H1 (cell line): Measurements from ENCODE around the gene TMEM183A. TPM values are rescaled to one million over a fixed set of nuclear protein-coding genes. Genes with fewer than 3 reads are reported as not detected.

Experiments
- BACH1 ChIP-seq: IDR thresholded peaks from 2 replicates; pipeline ENCODE4 v1.6.1; 2012; ENCODE audit warnings: low read length, improper control_type of control experiment
- BCL11A ChIP-seq, 2 experiments: IDR thresholded peaks; one replicate each; pipeline ENCODE4 v1.6.1; 2011; ENCODE audit warnings: low read depth in 2 of 2, low read length in 2 of 2, mild to moderate bottlenecking in 2 of 2
- BRCA1 ChIP-seq: IDR thresholded peaks from 2 replicates; pipeline ENCODE4 v1.6.1; 2012; ENCODE audit warnings: low read depth, low read length, improper control_type of control experiment
- CBX5 ChIP-seq: fragments of 300-800, 300-1000 bp; sonication (generic); IDR thresholded peaks from 2 replicates; pipeline ENCODE4 v1.7.1; 2016; ENCODE audit warnings: antibody characterized with exemption, low read length, low read depth
- CEBPB ChIP-seq: IDR thresholded peaks from 2 replicates; pipeline ENCODE4 v1.6.1; 2012; ENCODE audit warnings: low read depth, low read length
- CHD2 ChIP-seq: IDR thresholded peaks from 2 replicates; pipeline ENCODE4 v1.6.1; 2012; ENCODE audit warnings: low read length, improper control_type of control experiment
- CTBP2 ChIP-seq: IDR thresholded peaks from 2 replicates; pipeline ENCODE4 v1.7.0; 2011; ENCODE audit warnings: borderline replicate concordance, mild to moderate bottlenecking, moderate library complexity, mixed read lengths, low read length; ENCODE audit not compliant: insufficient read depth, insufficient read length
- EGR1 ChIP-seq: IDR thresholded peaks from 2 replicates; pipeline ENCODE4 v1.6.1; 2011; ENCODE audit warnings: low read depth, low read length, borderline replicate concordance
- EP300 ChIP-seq, 2 experiments: IDR thresholded peaks; 1 replicate in 1 of 2; 2 replicates in 1 of 2; pipeline ENCODE4 v1.6.1; 2011 to 2012; ENCODE audit warnings: low read depth in 2 of 2, low read length in 2 of 2, mild to moderate bottlenecking in 2 of 2, borderline replicate concordance in 1 of 2, inconsistent platforms in 1 of 2, moderate library complexity in 1 of 2
- EZH2 ChIP-seq: fragments of 200-600 bp; sonication (generic); IDR thresholded peaks from 2 replicates; pipeline ENCODE4 v1.7.1; 2012; ENCODE audit warnings: low read depth, mild to moderate bottlenecking, moderate library complexity, low read length, inconsistent platforms; ENCODE audit not compliant: severe bottlenecking
- GTF2F1 ChIP-seq: IDR thresholded peaks from 2 replicates; pipeline ENCODE4 v1.6.1; 2012; ENCODE audit warnings: low read depth, low read length, improper control_type of control experiment, borderline replicate concordance
- JUND ChIP-seq: IDR thresholded peaks from 2 replicates; pipeline ENCODE4 v1.6.1; 2011; ENCODE audit warnings: mild to moderate bottlenecking, improper control_type of control experiment, low read length
- MAX ChIP-seq: IDR thresholded peaks from 2 replicates; pipeline ENCODE4 v1.6.1; 2012; ENCODE audit warnings: inconsistent platforms
- RAD21 ChIP-seq, 2 experiments: IDR thresholded peaks in 1 of 2; conservative IDR thresholded peaks in 1 of 2; 2 replicates each; pipeline ENCODE4 v1.6.1; 2011; ENCODE audit warnings: low read depth in 2 of 2, low read length in 2 of 2, improper control_type of control experiment in 1 of 2, inconsistent platforms in 1 of 2, mild to moderate bottlenecking in 1 of 2, moderate library complexity in 1 of 2
- RNF2 ChIP-seq: fragments of 200-900, 300-1000 bp; sonication (generic); IDR thresholded peaks from 2 replicates; pipeline ENCODE4 v1.7.1; 2016; ENCODE audit warnings: borderline replicate concordance, low read depth, mild to moderate bottlenecking, antibody characterized with exemption, low read length; ENCODE audit not compliant: poor library complexity, severe bottlenecking; ENCODE audit errors: missing control alignments
- TAF7 ChIP-seq: optimal IDR thresholded peaks from 2 replicates; pipeline ENCODE3; 2011; ENCODE audit warnings: low read depth, mild to moderate bottlenecking, inconsistent platforms, low read length, moderate library complexity, borderline replicate concordance
- TCF12 ChIP-seq: IDR thresholded peaks from 2 replicates; pipeline ENCODE4 v1.6.1; 2011; ENCODE audit warnings: low read depth, mild to moderate bottlenecking, low read length
- TEAD4 ChIP-seq: IDR thresholded peaks from 2 replicates; pipeline ENCODE4 v1.6.1; 2012; ENCODE audit warnings: low read depth, low read length, inconsistent platforms, mixed read lengths
- YY1 ChIP-seq: IDR thresholded peaks from 2 replicates; pipeline ENCODE4 v1.6.1; 2011; ENCODE audit warnings: low read depth, mild to moderate bottlenecking, low read length
- ZNF274 ChIP-seq: IDR thresholded peaks from 2 replicates; pipeline ENCODE4 v1.7.0; 2012; ENCODE audit warnings: low read length, borderline replicate concordance; ENCODE audit errors: extremely low read depth
- polyA plus RNA-seq, 7 experiments: library from polyadenylated mRNA; depleted of rRNA in 3 of 7; stranded (reverse) in 5 of 7; unstranded in 2 of 7; fragments of >200 nt in 5 of 7; fragments of 200-250 nt in 2 of 7; gene quantifications; 1 replicate in 5 of 7; 2 replicates in 1 of 7; 4 replicates in 1 of 7; pipeline versions ENCODE4 v1.2.1 to v1.2.3, GENCODE V29; 2011 to 2013; ENCODE audit warnings: missing spikeins in 2 of 7, mixed read lengths in 2 of 7
- total RNA-seq: library from RNA; stranded (reverse); fragmentation: NEBNext Ultra II Directional; extraction: Animal tissue kit (Norgen Biotek cat#: 25700); gene quantifications from 2 replicates; pipeline ENCODE4 v1.2.1, GENCODE V29; 2021
- TF ChIP-seq, protein P1 (sequence below), 3 experiments: IDR thresholded peaks; 1 replicate in 2 of 3; 2 replicates in 1 of 3; pipeline versions ENCODE4 v1.5.1 to v1.6.1; 2011; ENCODE audit warnings: low read length in 3 of 3, mild to moderate bottlenecking in 3 of 3, inconsistent platforms in 2 of 3, low read depth in 1 of 3, moderate library complexity in 1 of 3; ENCODE audit not compliant: insufficient read depth in 1 of 3; ENCODE audit errors: control extremely low read depth in 1 of 3

The TMEM183A gene
- total and polyA plus RNA-seq, 2 of the 8 experiments (the other 6 are each of a cell fraction or from before 2014, with no cell fraction given): 107 to 173 TPM

- TF ChIP-seq, protein P1, sequence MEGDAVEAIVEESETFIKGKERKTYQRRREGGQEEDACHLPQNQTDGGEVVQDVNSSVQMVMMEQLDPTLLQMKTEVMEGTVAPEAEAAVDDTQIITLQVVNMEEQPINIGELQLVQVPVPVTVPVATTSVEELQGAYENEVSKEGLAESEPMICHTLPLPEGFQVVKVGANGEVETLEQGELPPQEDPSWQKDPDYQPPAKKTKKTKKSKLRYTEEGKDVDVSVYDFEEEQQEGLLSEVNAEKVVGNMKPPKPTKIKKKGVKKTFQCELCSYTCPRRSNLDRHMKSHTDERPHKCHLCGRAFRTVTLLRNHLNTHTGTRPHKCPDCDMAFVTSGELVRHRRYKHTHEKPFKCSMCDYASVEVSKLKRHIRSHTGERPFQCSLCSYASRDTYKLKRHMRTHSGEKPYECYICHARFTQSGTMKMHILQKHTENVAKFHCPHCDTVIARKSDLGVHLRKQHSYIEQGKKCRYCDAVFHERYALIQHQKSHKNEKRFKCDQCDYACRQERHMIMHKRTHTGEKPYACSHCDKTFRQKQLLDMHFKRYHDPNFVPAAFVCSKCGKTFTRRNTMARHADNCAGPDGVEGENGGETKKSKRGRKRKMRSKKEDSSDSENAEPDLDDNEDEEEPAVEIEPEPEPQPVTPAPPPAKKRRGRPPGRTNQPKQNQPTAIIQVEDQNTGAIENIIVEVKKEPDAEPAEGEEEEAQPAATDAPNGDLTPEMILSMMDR (IDR thresholded peaks at IDR 0.05; ENCODE audit: control extremely low read depth in 1 of 3, insufficient read depth in 1 of 3, low read depth in 1 of 3, low read length in 3 of 3): no peak
- TF ChIP-seq ZNF274 (no peak), RAD21 (IDR thresholded peaks at IDR 0.05 in 1 of 2, conservative IDR thresholded peaks at IDR 0.05 in 1 of 2; ENCODE audit: low read depth in 2 of 2, low read length in 2 of 2) (peak in 1 of 2 experiments; percentile 11; a peak in 1 of 4 replicates), RNF2 (peak; percentile 83), EZH2 (peak; percentile 21), TCF12 (0 out of 2 replicates have a peak, but pooled peaks have one; percentile 65), BCL11A (IDR thresholded peaks at IDR 0.05; ENCODE audit: low read depth in 2 of 2, low read length in 2 of 2) (no peak), CBX5 (no peak), YY1 (peak; percentile 97), JUND (no peak), MAX (peak; percentile 99), EGR1 (peak; percentile 77; the same call in 1 of the 2 replicates), CHD2 (no peak), GTF2F1 (0 out of 2 replicates have a peak, but pooled peaks have one; percentile 20), BACH1 (no peak), CEBPB (no peak), CTBP2 (no peak), BRCA1 (no peak), EP300 (IDR thresholded peaks at IDR 0.05; ENCODE audit: borderline replicate concordance in 1 of 2, low read depth in 2 of 2, low read length in 2 of 2) (0 out of 3 replicates have a peak, but pooled peaks of 1 of the 2 experiments have one; percentile 26), TAF7 (peak; percentile 38), TEAD4 (no peak; the same call in 1 of the 2 replicates)
Measured at GRCh38 chr1:203026031-203026665, 19.0 kb downstream of the TMEM183A start, which contains the start of gene PPFIA4 (continued).
